Activated CD4-positive, alpha-beta T cell treated with anti-CD3 and anti-CD28 coated beads, Interleukin-2, amount 50 U/mL, for 24 hours (primary cell): ENCODE data around the gene CSF2RB.

Experiments
- DNase-seq, 2 donors: peaks; one replicate each; pipeline ENCODE4 v3.0.0-alpha.2; 2020; ENCODE audit warnings: low read depth in 1 of 2, low spot score in 1 of 2

CSF2RB gene

GRCh38 chr22:36918586-36919284 is 5.3 kb downstream of the CSF2RB start:
- DNase-seq, result no peak

- DNase-seq, result no peak
Measured at GRCh38 chr22:36921309-36922104, 8.1 kb downstream of the CSF2RB start.

DNA sequence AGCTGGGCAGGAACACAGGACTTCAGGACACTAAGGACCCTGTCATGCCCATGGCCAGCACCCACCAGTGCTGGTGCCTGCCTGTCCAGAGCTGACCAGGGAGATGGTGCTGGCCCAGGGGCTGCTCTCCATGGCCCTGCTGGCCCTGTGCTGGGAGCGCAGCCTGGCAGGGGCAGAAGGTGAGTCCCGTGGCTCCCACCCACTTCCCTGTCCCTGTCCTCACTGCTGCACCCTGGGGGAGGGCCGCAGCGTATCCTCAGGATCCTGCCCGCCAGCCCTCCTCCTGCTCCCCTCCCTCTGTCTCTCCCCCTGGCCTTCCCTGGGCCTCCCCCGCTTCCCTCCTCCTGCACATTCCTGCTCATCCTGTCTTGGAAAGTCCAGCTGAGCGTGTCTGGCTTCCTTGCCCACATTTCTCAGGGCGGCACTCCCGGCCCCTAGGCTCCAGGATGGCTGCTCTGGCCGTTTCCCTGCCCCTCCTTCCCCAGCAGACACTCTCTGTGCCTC is 8.7 kb downstream of the CSF2RB start:
- no peak for DNase-seq

DNA sequence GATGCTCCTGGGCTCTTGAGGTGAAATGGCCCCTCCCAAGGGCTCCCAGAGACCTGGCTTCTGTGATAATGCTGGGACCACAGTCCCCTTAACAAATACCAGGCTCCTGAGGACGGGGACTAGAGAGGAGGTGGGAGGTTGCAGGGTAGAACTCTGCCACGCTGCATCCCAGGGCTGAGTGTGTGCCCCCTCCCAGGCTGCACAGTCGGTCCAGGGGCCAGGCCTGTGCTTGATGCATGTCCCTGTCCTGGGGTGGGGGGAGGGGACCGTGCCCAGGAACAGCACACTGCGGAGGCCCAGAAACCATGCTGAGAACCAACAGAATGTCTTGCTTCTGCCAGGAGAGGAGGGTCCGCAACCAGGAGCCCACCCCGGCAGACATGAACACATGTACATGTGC is 9.3 kb downstream of the CSF2RB start:
- no peak for DNase-seq

GRCh38 chr22:36923131-36923788 is 9.8 kb downstream of the CSF2RB start:
- DNase-seq, result no peak

- no peak for DNase-seq
Measured at GRCh38 chr22:36924151-36924698, 10.8 kb downstream of the CSF2RB start.

DNA sequence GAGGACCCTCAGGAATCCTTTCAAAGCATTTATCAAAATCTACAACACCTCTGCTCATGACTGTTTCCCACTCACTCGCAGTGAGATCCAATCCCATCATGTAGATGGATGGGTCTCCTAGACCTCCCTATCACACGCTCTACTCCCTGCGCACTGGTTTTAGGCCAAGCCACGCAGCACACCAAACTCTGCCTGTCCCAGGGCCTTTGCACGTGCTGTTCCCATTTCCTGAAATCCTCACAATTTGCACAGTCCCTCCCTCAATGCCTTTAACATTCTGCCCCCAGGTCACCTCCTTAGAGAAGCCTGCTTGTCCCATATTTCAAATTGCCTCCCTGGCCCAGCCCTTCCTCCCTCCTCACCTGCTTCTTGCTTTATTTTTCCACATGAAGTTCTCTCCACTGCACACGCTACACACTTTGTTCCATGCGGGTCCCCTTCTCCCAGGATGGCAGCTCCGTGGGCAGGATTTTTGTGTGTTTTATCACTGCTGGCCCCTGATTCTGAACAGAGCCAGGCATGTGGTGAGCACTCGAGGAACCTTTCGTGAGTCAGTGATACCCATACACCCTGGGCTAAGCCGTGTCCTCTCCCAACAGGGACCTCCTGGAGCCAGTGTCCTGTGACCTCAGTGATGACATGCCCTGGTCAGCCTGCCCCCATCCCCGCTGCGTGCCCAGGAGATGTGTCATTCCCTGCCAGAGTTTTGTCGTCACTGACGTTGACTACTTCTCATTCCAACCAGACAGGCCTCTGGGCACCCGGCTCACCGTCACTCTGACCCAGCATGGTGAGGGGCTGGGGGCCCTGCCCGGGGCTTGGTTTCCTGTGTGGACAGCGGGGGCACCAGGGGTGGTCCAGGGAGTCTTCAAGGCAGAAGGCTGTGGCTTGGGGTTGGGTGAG is 12.2 kb downstream of the CSF2RB start:
- DNase-seq, result no peak

- DNase-seq, result no peak
Measured at GRCh38 chr22:36926309-36926708, 12.9 kb downstream of the CSF2RB start.

- DNase-seq, result no peak
Measured at GRCh38 chr22:36926721-36927435, 13.4 kb downstream of the CSF2RB start.

DNA sequence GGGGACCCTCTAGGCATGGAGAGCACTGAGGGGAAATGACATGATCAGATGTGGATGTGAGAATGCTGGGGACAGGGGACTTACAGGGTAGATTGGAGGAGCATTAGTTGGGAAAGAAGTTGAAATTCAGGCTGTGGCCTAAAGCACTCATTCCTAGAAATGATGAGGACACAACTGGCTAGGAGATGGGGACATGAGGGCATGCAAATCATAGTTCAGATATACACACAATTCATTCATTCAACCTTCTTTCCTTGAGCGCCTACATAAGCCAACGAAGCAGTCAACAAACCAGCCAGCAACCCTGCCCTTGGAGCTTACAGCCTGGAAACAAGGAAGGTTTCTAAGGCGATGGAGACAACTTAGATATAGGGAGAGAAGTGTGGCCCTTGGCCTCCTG is 14.2 kb downstream of the CSF2RB start:
- no peak for DNase-seq

- no peak for DNase-seq
Measured at GRCh38 chr22:36928196-36928595, 14.8 kb downstream of the CSF2RB start.

GRCh38 chr22:36928786-36929535 is 15.5 kb downstream of the CSF2RB start:
- no peak for DNase-seq

DNA sequence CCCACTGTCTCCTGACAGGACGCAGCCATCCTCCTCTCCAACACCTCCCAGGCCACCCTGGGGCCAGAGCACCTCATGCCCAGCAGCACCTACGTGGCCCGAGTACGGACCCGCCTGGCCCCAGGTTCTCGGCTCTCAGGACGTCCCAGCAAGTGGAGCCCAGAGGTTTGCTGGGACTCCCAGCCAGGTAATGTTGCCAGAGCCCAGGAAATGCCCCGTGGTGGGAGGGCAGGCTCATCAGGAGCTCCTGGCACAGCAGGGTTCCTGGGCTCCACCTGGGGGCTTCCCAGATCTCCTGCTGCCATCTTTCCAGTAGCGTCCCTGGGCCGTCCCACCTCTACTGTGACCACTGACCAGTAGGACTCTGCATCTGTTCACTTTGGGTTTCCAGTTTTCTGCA is 16.2 kb downstream of the CSF2RB start:
- DNase-seq, result no peak

DNA sequence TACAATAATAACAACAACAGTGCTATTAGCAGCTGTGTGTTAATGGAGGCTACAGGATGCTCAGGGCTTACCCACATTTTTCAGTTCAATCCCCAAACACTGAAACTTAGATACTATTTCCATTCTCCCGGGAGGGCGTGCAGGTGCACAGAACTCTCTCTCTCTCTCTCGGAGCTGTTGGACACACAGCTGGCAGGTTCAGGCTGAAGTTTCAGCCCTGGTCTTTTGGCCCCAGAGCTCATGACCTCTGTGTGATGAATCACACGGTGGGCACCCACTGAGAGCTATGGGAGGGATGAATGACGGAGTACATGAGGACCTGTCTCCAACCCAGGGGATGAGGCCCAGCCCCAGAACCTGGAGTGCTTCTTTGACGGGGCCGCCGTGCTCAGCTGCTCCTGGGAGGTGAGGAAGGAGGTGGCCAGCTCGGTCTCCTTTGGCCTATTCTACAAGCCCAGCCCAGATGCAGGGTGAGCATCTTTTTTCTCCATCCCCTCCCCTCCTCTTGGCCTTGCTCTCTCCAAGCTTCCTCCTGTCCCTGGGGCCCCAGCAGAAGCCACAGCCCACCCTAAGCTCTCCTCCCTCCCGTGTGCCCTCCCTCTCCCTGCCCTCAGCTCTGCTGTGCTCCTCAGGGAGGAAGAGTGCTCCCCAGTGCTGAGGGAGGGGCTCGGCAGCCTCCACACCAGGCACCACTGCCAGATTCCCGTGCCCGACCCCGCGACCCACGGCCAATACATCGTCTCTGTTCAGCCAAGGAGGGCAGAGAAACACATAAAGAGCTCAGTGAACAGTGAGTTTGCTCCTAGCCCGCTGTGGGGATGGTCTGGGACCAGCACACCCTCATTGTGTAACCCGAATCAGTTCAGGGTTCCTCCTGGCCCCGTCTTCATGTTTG is 16.9 kb downstream of the CSF2RB start:
- no peak for DNase-seq

DNA sequence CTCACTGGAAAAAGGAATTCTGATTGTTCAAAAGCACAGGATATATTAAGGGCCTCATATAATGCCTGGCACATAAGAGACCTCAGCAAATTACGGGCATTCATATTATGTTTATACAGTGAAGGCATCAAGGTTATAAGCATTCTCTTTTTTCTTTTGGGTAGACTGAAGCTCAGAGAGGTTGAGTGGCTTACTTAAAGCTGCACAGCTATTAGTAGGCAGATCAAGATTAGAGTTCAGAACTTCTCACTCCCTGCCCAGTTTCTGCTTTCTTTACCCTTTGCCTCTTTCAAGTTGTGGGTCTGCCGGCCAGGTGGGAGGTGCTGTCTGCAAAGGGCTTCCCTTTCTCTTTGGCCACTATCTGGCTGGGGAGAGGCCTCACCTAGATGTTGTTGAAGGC is 18.0 kb downstream of the CSF2RB start:
- DNase-seq, result no peak

DNA sequence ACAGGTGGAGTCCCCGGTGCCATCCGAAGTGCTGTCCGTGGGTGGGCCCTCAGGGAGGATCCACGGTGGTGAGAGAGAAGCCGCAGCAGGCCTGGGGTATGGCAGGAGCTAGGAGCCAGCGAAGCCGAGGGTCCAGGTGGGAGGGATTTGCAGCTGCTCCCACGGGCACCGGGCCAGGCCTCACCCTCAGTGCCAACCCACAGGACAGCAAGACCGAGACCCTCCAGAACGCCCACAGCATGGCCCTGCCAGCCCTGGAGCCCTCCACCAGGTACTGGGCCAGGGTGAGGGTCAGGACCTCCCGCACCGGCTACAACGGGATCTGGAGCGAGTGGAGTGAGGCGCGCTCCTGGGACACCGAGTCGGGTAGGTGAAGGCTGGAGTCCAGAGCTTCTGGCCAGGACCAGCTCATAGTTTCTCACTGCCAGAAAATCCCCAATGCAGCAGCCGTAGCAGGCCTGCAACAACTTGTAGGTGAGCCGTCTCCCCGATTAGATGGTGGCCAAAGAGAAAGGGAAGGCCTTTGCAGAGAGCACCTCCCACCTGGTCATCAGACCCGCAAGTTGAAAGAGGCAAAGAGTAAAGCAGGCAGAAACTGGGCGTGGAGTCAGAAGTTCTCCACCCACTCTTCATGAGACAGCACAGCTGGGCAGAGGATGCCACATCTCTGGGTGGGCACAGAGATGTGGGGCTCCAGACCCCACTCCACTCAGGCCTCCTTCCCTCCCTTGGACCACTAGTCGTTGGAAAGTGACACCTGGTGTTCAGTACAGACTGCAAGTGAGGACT is 20.4 kb downstream of the CSF2RB start:
- DNase-seq, result no peak
